Left renal cortex interstitium (tissue), 4 donors: ENCODE data around the gene SPANXN4. TPM values are rescaled to one million over a fixed set of nuclear protein-coding genes. Genes with fewer than 3 reads are reported as not detected.

Experiments used
- DNase-seq, 4 donors: peaks; one replicate each; pipeline ENCODE4 v3.0.0-alpha.2; 2013; ENCODE audit warnings: low read depth in 4 of 4, low spot score in 2 of 4, missing footprints in 1 of 4
- polyA plus RNA-seq, 4 donors: library from polyadenylated mRNA; unstranded; fragments of 120-200 nt; gene quantifications; one replicate each; pipeline ENCODE4 v1.2.1, GENCODE V29; 2013; ENCODE audit not compliant: insufficient read length in 4 of 4

SPANXN4 gene
- polyA plus RNA-seq = not detected

- no peak for DNase-seq
Observed at GRCh38 chrX:143025628-143026027, at the start of gene SPANXN4. Gene SPANXN4, plus strand, starts transcription at chrX:143025928. Its CDS starts 87 bp downstream, at chrX:143026015.

GRCh38 chrX:142977128-142977914 lies 48.4 kb upstream of the SPANXN4 start:
- DNase-seq = no peak

GRCh38 chrX:142978130-142978684 lies 47.5 kb upstream of the SPANXN4 start:
- no peak for DNase-seq

GRCh38 chrX:142982679-142983078 lies 43.0 kb upstream of the SPANXN4 start:
- DNase-seq = no peak

GRCh38 chrX:142994988-142995387 lies 30.7 kb upstream of the SPANXN4 start:
- no peak for DNase-seq

- DNase-seq = no peak
Observed at GRCh38 chrX:142998447-142999198, 27.1 kb upstream of the SPANXN4 start.

- no peak for DNase-seq
Observed at GRCh38 chrX:142999199-142999701, 26.5 kb upstream of the SPANXN4 start.

- DNase-seq = no peak
Observed at GRCh38 chrX:143002206-143002605, 23.5 kb upstream of the SPANXN4 start.

GRCh38 chrX:143017272-143017671 lies 8.5 kb upstream of the SPANXN4 start:
- DNase-seq = no peak

GRCh38 chrX:143027275-143027674 lies 1.5 kb downstream of the SPANXN4 start:
- DNase-seq = peak in 1 of 4 donors; percentile 2

GRCh38 chrX:143047511-143047910 lies 21.8 kb downstream of the SPANXN4 start:
- no peak for DNase-seq

GRCh38 chrX:143058120-143058519 lies 32.4 kb downstream of the SPANXN4 start:
- DNase-seq = no peak

GRCh38 chrX:143081231-143081630 lies 55.5 kb downstream of the SPANXN4 start:
- no peak for DNase-seq

GRCh38 chrX:143082537-143082936 lies 56.8 kb downstream of the SPANXN4 start:
- DNase-seq = no peak
